HG02763 (cell line): Measurements from ENCODE around the gene OR5B3.
"Not testable (repeated sequence)": the region's sequence is repeated elsewhere in the genome, so short reads cannot be mapped to it uniquely, and the experiment has no call there.

ENCODE experiments used
- ATAC-seq: cut with Tn5 transposase; IDR thresholded peaks from one replicate; pipeline ENCODE4 v1.9.1; 2021; ENCODE audit warnings: mild to moderate bottlenecking, moderate library complexity; ENCODE audit not compliant: unreplicated experiment

OR5B3 gene

DNA sequence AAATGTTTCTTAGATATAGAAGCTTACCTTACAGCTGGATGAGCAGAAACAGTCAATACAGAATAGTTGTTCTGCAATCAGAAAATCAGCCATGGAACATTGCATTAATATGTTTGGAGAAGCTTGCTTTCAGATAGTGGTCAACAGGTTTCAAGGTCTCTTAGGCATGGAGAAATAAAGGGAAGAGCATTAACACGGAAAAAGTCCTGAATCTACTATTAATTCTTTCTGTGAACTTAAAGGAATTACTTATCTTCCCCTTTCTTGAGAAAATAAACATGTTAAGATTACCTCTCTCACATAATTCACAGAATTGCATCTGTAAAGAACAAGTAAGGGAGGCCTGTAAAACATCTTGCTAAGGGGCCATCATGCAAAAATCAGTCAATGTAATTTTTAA, at the start of gene OR5B3:
OR5B3 (minus strand) TSS at position 101 of the 400 bp plus-strand sequence. CDS start 3,465 bp downstream, outside the sequence.
- ATAC-seq: no peak

DNA sequence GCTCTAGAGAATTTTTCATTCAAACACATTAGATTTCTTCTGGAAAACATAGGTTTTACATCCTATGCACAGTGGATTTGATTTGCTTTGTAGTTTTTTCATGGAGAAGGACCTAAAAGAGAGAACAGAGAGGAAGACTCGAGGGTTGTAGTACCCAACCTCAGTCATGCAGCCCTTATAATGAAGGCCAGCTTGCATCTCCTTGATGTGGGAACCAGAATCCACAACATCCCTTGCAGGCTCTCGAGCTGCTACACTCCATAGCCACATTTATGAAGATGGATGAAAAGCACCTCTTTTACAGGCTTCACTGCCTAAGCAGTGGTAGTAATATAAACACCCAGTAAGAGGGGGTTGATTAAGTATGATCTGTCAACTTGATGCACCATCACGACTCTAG, 44.9 kb upstream of the OR5B3 start:
- ATAC-seq: no peak

DNA sequence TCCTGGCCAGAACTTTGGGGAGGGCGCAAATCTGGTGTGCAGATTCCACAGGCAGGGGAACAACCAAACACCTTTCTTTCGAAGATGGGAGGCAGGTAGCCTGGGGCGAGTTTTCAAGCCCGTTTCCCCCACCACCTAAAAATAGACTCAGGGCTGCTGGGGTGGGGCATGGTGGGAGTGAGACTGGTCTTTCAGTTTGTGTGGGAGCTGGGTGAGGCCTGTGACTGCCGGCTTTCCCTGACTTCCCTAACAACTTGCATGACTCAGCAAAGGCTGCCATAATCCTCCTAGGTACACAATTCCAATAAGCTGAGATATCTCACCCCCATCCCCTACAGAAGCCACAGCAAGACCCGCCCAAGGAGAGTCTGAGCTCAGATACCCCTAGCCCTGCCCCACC, 39.6 kb upstream of the OR5B3 start:
- ATAC-seq: no peak

DNA sequence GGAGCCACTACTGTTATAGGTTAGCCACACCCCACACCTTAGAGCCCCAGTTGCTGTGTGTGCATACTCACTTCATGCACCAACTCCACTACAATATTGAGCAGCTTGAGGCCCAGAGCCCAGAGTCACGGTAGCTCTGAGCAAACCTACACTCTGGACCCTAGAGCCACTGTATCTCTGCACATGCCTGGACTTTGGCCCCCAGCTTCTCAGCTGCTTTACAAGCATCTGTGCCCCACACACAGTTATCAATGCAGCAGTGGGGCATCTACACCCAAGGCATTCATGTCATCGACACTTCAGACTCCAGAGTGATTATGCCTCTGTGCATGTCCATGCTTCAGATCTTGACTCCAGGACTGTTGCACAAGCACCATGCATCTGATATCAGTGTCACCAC, 37.6 kb upstream of the OR5B3 start:
- ATAC-seq: no peak

DNA sequence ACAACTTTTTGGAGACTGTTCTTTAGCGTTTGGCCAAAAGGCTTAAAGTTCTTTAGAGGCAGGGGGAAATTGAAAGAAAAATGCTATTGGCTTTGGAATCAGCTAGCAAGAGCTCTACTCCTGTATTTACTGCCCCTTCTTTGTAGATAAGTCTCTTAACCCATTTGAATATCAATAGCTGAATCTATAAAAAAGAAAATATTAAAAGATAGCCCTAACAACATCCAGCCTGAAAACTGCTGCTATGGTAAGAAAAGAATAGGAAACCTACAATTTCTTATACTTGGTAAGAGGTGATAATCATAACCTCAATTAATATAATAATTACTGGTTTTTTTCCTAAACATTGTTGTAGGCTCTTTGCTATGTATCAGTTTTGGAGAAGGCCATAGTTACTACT, 35.5 kb upstream of the OR5B3 start, which contains the start of gene OR5B12:
OR5B12 (minus strand) TSS at position 101 of the 400 bp plus-strand sequence. CDS start 2,085 bp downstream, outside the sequence.
- ATAC-seq: no peak

DNA sequence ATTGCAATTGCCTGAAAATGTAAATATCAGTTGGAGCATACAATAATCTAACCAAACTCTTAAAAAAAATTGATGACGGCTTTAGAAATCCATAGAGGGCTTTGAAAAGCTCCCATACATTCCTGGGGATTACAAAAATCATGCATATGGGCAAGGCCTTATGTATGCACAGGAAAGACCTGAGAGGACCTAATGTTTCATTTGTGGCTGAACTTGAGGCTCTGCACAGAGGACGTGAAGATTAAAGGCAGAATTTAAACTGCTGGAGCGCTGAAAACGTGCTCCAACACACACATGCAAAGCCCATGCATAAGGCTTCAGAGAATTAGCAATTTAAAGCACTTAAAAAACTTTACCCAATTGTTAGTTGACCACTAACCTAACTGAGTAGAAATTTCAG, 31.8 kb upstream of the OR5B3 start:
- no peak for ATAC-seq

DNA sequence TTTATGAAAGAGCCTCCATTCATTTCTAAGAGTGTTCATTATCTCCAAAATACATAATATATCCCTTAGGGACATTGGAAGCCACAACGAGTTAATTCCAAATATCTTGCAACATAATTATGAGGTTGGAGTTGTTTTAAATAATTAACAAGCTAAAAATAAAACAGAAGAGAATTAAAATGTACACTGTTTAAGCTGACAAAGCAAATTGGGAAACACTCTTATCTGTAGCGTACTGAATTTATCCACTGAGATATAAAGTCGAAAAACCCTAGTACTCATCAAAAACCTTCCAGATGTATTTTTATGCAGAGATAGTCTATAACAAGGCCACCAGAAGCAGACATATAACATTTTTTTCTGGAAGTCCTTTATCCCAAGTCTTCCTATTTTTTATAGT, 27.5 kb upstream of the OR5B3 start:
- no peak for ATAC-seq

DNA sequence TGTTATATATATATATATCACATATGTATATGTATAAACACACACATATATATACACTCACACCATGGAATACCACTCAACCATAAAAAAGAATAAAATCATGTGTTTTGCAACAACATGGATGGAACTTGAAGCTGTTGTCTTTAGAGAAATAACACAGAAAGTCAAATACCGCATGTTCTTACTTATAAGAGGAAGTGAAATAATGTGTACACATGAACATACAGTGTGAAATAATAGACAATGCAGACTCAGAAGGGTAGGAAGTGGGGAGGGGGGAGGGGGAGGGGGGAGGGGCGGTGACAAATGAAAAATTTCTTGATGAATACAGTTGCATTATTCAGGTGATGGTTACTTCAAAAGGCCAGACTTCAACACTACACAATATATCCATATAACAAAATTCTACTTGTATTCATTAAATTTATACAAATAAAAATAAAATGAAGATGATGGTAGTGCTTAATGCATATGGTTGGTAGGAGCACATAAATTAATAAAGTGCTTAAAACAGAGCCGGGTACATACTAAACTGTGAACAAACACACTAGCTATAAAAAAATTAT, 27.0 kb upstream of the OR5B3 start:
- no peak for ATAC-seq

DNA sequence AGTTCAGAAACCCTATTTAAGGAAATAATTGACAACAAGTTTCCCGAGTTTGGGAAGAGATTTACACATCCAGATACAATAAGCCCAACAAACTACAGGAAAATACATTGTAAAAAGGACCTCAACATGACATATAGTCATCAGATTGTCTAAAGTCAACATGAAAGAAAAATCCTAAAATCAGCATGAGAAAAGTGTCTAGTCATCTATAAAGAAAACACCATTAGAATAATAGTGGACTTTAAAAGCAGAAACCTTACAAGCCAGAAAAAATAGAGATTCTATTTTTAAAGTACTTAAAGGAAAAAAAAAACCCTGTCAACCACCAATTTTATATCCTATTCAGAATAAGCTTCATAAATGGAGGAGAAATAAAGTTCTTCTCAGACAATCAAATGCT, 22.6 kb upstream of the OR5B3 start:
- no peak for ATAC-seq

DNA sequence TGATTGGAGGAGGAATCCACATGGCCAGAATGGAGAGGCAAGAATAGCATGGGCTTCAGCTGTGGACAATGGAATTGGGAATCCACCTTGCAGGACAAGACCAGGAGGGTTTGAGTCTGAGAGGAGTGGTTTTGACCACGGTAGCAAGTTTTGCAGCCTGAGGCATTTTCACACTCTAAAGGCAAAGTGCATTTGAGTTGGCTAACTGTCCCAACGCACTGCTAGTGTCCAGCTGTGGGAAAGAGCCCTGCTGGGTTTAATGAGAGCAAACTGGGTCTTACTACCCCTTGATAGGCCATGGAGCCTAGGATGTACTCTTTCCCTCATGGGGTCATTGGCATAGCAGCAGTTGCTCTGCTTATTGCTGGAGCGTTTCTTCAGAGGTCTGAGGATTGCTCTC, 21.3 kb upstream of the OR5B3 start, which contains the start of gene OR5B2:
OR5B2 (minus strand) TSS at position 101 of the 400 bp plus-strand sequence. CDS start 4,860 bp downstream, outside the sequence.
- no peak for ATAC-seq

DNA sequence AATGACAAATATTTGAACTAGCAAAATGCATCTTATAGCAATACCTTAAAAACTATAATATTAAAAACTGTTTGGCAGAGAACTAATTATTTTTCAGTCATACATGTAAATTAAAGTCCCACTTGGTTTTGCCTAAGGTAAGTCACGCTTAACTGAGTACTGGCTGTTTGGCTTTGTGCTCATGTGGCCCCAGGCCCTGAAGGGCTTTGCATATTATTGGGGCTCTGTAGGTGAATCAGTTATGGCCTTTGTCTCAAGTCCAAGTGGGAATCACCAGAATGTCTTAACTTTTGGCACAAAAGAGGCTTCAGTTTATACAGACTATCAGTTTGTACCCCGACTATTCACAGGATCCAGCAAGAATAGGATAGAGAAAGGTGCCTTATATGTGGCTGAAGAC, 7.1 kb downstream of the OR5B3 start:
- not testable (repeated sequence) for ATAC-seq

DNA sequence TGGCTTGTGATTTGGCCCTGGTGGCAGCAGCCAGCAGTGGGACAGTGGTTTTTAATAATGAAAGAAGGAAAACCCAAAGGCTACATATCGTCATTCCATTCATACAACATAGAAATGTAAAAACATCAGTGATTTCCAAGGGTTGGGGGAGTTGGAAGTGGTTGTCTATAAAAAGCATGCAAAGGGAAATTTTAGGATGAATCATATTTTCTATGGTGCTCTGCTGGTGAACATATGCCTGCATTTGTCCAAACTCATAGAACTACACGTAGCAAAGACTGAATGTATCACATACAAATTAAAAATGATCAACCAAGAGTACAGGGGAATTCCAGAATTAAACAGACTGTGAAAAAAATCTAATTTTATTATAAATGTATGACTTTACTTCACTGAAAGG, 11.1 kb downstream of the OR5B3 start:
- ATAC-seq: no peak

DNA sequence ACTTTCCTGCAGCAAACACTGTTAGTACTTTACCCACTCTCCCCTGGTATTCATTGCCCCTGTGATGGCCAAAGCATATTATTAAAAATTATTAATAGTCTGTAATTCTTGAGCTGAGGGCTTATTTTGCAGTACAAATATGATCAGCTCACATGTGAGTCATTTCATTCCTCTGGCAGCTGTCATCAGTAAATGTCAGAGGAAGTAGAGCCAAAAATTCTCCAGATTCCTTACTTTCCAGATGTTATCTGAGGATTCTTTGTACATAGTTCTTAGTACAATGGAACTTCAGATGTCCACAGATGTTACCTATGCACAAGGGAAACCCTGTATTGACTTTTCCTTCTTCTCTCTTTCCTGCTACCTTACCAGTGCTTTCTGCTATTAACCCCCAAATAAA, 12.5 kb downstream of the OR5B3 start:
- no peak for ATAC-seq

DNA sequence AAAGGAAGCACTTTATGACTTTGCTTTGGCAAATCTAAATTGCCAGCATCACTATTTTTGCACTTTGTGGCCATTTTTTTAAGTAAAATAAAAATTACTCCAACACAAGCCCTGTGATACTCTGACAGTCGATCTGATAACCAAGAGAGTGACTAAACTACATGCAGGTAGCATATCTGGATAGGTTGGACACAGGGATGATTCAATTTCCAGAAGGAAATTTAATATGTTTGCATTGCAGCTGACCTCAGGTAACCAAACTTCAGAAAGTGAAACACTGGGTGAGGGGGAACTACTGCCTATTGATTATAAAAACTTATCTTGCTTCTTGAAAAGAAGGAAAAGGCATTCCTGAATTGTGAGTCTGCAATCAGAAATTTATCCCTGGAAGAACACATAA, 13.9 kb downstream of the OR5B3 start:
- ATAC-seq: no peak

DNA sequence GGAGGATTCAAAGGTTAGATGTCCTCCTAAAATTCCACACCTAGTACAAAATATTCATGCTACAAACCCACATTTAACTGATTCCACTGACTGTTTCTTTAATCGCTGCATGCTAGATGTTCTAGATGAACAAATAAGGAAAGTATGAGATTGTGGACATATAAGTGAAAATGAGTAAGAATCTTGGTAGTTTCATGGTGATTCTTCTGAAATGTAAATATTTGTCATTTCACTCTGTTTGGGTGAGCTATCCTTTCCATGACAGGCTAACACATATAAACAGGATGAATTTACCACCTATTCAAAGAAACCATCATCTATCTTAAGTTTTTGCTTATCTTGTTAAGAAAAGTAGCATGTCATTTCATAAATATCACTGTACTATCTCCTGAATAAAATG, 14.8 kb downstream of the OR5B3 start:
- no peak for ATAC-seq

DNA sequence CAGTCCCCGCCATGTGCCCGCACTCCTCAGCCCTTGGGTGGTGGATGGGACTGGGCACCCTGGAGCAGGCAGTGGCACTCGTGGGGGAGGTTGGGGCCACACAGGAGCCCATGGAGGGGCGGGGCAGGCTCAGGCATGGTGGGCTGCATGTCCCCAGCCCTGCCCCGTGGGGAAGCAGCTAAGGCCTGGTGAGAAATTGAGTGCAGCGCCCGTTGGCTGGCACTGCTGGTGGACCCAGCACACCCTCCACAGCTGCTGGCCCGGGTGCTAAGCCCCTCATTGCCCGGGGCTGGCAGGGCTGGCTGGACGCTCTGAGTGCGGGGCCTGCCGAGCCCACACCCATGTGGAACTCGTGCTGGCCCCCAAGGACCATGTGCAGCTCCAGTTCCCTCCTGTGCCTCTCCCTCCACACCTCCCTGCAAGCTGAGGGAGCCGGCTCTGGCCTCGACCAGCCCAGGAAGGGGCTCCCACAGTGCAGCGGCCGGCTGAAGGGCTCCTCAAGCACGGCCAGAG, 16.1 kb downstream of the OR5B3 start:
- ATAC-seq: no peak

DNA sequence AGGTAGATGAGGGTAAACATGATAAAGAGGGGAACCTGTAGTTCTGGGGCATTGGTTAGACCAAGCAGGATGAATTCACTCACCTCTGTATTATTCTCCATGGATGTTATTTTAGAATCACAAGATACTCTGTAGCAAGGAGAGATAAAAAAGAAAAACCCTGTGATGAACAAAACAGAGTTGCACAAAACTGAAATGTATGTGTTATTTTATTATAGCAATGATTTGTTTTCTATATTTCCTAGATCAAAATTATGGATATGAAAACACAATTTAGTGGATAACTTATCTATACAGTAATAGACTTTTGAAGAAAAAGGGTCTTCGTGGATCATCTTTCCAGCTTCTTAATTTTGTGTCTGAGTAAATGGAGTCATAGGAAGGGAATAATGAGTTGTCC, 47.7 kb downstream of the OR5B3 start, which contains the start of gene OR5B17:
OR5B17 (minus strand) TSS at position 101 of the 400 bp plus-strand sequence; CDS start at position 101, 0 bp downstream.
- no peak for ATAC-seq

DNA sequence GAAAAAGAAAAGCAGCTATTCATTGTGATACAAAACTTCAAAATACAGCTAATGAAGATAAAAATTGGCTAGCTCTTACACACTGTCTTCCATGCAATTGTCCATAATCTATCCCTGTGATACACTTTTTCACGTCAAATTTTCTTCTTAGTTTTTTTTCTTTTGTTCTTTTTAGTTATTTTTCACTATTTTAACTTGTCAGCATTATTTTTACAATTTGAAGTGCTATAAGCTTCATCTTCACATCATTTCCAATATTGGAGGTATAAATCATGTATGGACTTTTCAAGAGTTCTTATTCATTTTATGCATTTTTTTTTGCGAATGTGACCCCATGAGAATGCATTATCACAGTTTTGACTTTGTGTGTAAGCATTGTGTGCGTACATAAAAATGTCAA, 51.9 kb downstream of the OR5B3 start:
- ATAC-seq: no peak
